Measurements from ENCODE around the gene IGSF21.

DNA sequence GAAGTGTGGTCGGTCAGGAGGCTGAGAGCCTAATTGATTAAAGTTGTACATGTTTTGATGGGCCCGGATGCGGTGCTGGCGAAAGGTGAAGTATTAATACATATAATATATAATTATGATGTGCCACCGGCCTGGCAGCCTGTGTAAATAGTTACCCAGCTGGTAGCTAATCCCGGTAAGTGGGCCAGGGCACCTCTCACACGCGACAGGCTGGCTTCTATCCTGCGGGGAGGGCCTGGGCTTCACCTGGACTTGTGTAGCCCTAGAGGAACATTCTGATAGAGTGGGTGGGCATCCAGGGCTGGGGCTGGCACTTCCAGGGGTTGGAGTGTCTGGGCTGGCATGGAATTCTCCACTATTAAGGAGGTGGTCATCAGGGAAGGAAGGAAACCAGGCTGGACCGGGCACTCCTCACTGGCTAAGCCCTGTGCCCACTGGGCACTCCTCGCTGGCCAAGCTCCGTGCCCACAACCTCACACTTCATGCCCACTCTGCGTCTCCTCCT, 48.3 kb downstream of the IGSF21 start:
- TF ChIP-seq EZH2 (IDR thresholded peaks at IDR 0.05), result no peak
- no peak for TF ChIP-seq POLR2AphosphoS5 (IDR thresholded peaks at IDR 0.05; ENCODE audit: borderline replicate concordance, low read depth, low read length)
- TF ChIP-seq FOXP2 (optimal IDR thresholded peaks at IDR 0.05; ENCODE audit: control extremely low read depth, extremely low read length, insufficient read depth), result no peak

All from SK-N-MC (cell line).